Transverse colon (tissue), 3 donors: ENCODE measurements around the gene OR6C1.

ENCODE experiments used
- CTCF ChIP-seq, 5 experiments: fragments of 200-600 bp in 3 of 5; fragments of 450-650 bp in 2 of 5; sonication (generic) in 3 of 5; IDR thresholded peaks; 1 replicate in 2 of 5; 2 replicates in 3 of 5; pipeline ENCODE4 v1.5.1; 2016 to 2017; ENCODE audit warnings: antibody characterized with exemption in 5 of 5, inconsistent platforms in 3 of 5, mild to moderate bottlenecking in 2 of 5, moderate library complexity in 1 of 5
- EP300 ChIP-seq: sonication (generic); formaldehyde crosslinking; IDR thresholded peaks from one replicate; pipeline ENCODE4 v1.6.1; 2017; ENCODE audit warnings: antibody characterized with exemption, low read depth
- POLR2A ChIP-seq: fragments of 450-650 bp; IDR thresholded peaks from one replicate; pipeline ENCODE4 v1.6.1; 2016; ENCODE audit warnings: antibody characterized with exemption, mild to moderate bottlenecking, moderate library complexity

- TF ChIP-seq POLR2A (no peak), CTCF (IDR thresholded peaks at IDR 0.05) (no peak), EP300 (no peak)
Measured at GRCh38 chr12:55320201-55320600, 6.1 kb downstream of the OR6C1 start.
